HFFc6 (cell line): ENCODE data around the gene FGL2. TPM values are rescaled to one million over a fixed set of nuclear protein-coding genes. Genes with fewer than 3 reads are reported as not detected.

Experiments
- DNase-seq: peaks from one replicate; pipeline ENCODE4 v3.0.0-alpha.2; 2018
- H3K27ac Mint-ChIP-seq: 2 replicates; pipeline ENCODE4 v1.8.0; 2020; ENCODE audit warnings: mild to moderate bottlenecking, mixed read lengths
- H3K27me3 Mint-ChIP-seq: 2 replicates; pipeline ENCODE4 v1.8.0; 2021; ENCODE audit warnings: mild to moderate bottlenecking, moderate library complexity, mixed read lengths; ENCODE audit not compliant: insufficient read depth
- H3K36me3 Mint-ChIP-seq: 2 replicates; pipeline ENCODE4 v1.8.0; 2021; ENCODE audit warnings: low read depth, mixed read lengths
- H3K4me1 Mint-ChIP-seq: 2 replicates; pipeline ENCODE4 v1.8.0; 2020; ENCODE audit warnings: low read depth, mixed read lengths
- H3K4me3 Mint-ChIP-seq: 2 replicates; pipeline ENCODE4 v1.8.0; 2020; ENCODE audit warnings: mild to moderate bottlenecking, moderate library complexity, mixed read lengths
- H3K9me3 Mint-ChIP-seq: 2 replicates; pipeline ENCODE4 v1.8.0; 2020; ENCODE audit warnings: mild to moderate bottlenecking, mixed read lengths
- total RNA-seq, 6 experiments: library from RNA; stranded (reverse); fragmentation: NEBNext Ultra II Directional; extraction: Animal tissue kit (Norgen Biotek cat#: 25700); gene quantifications; 2 replicates in 1 of 6; 3 replicates in 5 of 6; pipeline ENCODE4 v1.2.3, GENCODE V29; 2021
- TF ChIP-seq, protein P1 (sequence below): fragments of 200-600 bp; sonication (generic); IDR thresholded peaks from 2 replicates; pipeline ENCODE4 v1.5.0; 2021; ENCODE audit warnings: antibody characterized with exemption, mild to moderate bottlenecking

The FGL2 gene
- total RNA-seq, 6 experiments from 2014 or later = not detected

- Mint-ChIP-seq H3K27me3 (peaks cover 27% of the 10 kb centered on the region), H3K27ac (no peak overlapping the region), H3K4me3 (no peak overlapping the region), H3K36me3 (no peaks in the 10 kb centered on the region), H3K9me3 (no peaks in the 10 kb centered on the region), H3K4me1 (peaks cover 7% of the 10 kb centered on the region)
- DNase-seq = no peak
- TF ChIP-seq, protein P1, sequence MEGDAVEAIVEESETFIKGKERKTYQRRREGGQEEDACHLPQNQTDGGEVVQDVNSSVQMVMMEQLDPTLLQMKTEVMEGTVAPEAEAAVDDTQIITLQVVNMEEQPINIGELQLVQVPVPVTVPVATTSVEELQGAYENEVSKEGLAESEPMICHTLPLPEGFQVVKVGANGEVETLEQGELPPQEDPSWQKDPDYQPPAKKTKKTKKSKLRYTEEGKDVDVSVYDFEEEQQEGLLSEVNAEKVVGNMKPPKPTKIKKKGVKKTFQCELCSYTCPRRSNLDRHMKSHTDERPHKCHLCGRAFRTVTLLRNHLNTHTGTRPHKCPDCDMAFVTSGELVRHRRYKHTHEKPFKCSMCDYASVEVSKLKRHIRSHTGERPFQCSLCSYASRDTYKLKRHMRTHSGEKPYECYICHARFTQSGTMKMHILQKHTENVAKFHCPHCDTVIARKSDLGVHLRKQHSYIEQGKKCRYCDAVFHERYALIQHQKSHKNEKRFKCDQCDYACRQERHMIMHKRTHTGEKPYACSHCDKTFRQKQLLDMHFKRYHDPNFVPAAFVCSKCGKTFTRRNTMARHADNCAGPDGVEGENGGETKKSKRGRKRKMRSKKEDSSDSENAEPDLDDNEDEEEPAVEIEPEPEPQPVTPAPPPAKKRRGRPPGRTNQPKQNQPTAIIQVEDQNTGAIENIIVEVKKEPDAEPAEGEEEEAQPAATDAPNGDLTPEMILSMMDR = no peak
Measured at GRCh38 chr7:77197141-77197540, 2.5 kb downstream of the FGL2 start.

DNA sequence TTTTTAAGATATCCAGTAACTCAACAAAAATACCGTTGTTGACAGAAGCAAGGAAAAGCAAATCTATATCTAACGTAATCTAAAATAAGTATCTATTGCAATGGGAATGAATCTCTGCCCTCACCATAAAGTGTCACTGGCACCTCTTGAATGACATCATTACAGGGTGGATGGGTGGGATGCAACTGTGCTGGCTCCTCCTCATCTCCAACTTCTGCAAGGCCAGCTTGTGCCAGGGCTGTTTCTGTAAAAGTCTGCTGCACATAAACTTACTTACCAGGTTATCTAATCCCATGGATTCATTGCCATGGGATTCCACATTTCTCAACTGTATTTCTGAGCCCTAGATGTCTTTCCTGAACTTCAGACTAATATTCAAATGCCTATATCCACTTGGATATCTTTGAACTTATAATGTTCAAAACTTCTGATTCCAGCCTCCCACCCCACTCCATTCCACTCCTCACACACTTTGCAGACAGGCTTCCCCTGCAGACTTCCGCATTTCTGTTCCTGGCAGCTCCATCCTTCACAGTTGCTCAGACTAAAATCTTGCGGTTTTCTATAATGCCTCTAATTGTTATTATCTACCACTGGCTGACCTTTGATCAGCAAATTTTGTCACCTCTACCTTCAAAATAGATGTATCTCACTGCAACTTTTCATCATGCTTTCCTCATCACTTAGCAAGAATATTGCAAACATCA lies 10.7 kb downstream of the FGL2 start:
- Mint-ChIP-seq H3K9me3 (no peaks in the 10 kb centered on the region), H3K4me3 (no peak overlapping the region), H3K4me1 (no peaks in the 10 kb centered on the region), H3K27me3 (peaks cover 8% of the 10 kb centered on the region), H3K36me3 (no peaks in the 10 kb centered on the region), H3K27ac (no peak overlapping the region)
- no peak for DNase-seq
- TF ChIP-seq, protein P1 = no peak

DNA sequence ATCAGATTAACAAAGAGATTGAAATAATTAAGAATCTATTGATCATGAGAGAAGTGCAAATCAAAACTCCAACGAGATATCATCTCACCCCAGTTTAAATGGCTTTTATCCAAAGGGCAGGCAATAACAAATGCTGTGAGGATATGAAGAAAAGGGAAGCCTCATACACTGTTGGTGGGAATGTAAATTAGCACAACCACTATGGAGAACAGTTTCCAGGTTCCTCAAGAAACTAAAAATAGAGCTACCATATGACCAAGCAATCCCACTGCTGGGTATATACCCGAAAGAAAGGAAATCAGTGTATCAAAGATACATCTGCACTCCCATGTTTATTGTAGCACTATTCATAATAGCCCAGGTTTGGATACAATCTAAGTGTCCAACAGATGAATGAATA lies 13.8 kb downstream of the FGL2 start:
- H3K9me3 Mint-ChIP-seq = no peaks in the 10 kb centered on the region
- TF ChIP-seq, protein P1 = no peak
- no peak overlapping the region for H3K27ac Mint-ChIP-seq
- no peak for DNase-seq
- peaks cover 10% of the 10 kb centered on the region for H3K27me3 Mint-ChIP-seq
- no peaks in the 10 kb centered on the region for H3K4me1 Mint-ChIP-seq
- H3K36me3 Mint-ChIP-seq = no peaks in the 10 kb centered on the region
- no peak overlapping the region for H3K4me3 Mint-ChIP-seq

- peaks cover 10% of the 10 kb centered on the region for H3K27me3 Mint-ChIP-seq
- H3K9me3 Mint-ChIP-seq = no peaks in the 10 kb centered on the region
- H3K4me3 Mint-ChIP-seq = no peak overlapping the region
- H3K36me3 Mint-ChIP-seq = no peaks in the 10 kb centered on the region
- TF ChIP-seq, protein P1 = no peak
- H3K27ac Mint-ChIP-seq = no peak overlapping the region
- no peak for DNase-seq
- H3K4me1 Mint-ChIP-seq = no peaks in the 10 kb centered on the region
Measured at GRCh38 chr7:77184990-77185389, 14.6 kb downstream of the FGL2 start.

- TF ChIP-seq, protein P1 = no peak
- Mint-ChIP-seq H3K27ac (no peak overlapping the region), H3K9me3 (no peaks in the 10 kb centered on the region), H3K4me3 (no peak overlapping the region), H3K36me3 (no peaks in the 10 kb centered on the region), H3K27me3 (peaks cover 10% of the 10 kb centered on the region), H3K4me1 (no peaks in the 10 kb centered on the region)
- DNase-seq = no peak
Measured at GRCh38 chr7:77184463-77184862, 15.2 kb downstream of the FGL2 start.
